HL-60 (cell line): Measurements from ENCODE around the gene INSIG2.

Experiments used
- DNase-seq, 2 experiments: peaks; one replicate each; pipeline ENCODE4 v3.0.0-alpha.2; 2010 to 2020; ENCODE audit warnings: low read depth in 1 of 2, low spot score in 1 of 2
- H3K27ac ChIP-seq: fragments of 250-450 bp; sonication (Bioruptor Pico); replicated peaks from 2 replicates; pipeline ENCODE4 v1.5.1; 2020; ENCODE audit warnings: mild to moderate bottlenecking, moderate library complexity
- H3K27me3 ChIP-seq: fragments of 250-450 bp; sonication (Bioruptor Pico); 2 replicates; pipeline ENCODE4 v1.5.1; 2021; ENCODE audit warnings: mild to moderate bottlenecking, moderate library complexity; ENCODE audit not compliant: insufficient read depth, poor library complexity, severe bottlenecking
- H3K4me3 ChIP-seq: replicated peaks from 2 replicates; pipeline ENCODE4 v1.5.1; 2011; ENCODE audit warnings: mild to moderate bottlenecking, control low read depth, low read length; ENCODE audit not compliant: insufficient read depth
- CTCF ChIP-seq: IDR thresholded peaks from one replicate; pipeline ENCODE4 v1.5.1; 2011; ENCODE audit warnings: low read length, control low read depth, inconsistent platforms; ENCODE audit not compliant: insufficient read depth
- GABPA ChIP-seq: IDR thresholded peaks from 2 replicates; pipeline ENCODE4 v1.6.1; 2012; ENCODE audit warnings: low read depth
- POLR2AphosphoS5 ChIP-seq: IDR thresholded peaks from 2 replicates; pipeline ENCODE4 v1.6.1; 2012; ENCODE audit warnings: low read depth
- REST ChIP-seq: IDR thresholded peaks from 2 replicates; pipeline ENCODE4 v1.6.1; 2012; ENCODE audit warnings: low read depth; ENCODE audit not compliant: insufficient replicate concordance
- SPI1 ChIP-seq: IDR thresholded peaks from 2 replicates; pipeline ENCODE4 v1.6.1; 2012; ENCODE audit warnings: low read depth, mild to moderate bottlenecking, borderline replicate concordance

INSIG2 gene

GRCh38 chr2:118121986-118122524 lies 33.8 kb downstream of the INSIG2 start:
- Histone ChIP-seq H3K27ac (no peak overlapping the region), H3K27me3 (no peaks in the 10 kb centered on the region), H3K4me3 (no peak overlapping the region)
- TF ChIP-seq CTCF (no peak), SPI1 (no peak), GABPA (no peak), POLR2AphosphoS5 (no peak), REST (no peak)
- DNase-seq: no peak

- no peak overlapping the region for H3K27ac ChIP-seq
- TF ChIP-seq CTCF (no peak), POLR2AphosphoS5 (no peak), SPI1 (peak; percentile 84)
- no peak overlapping the region for H3K4me3 ChIP-seq
- peak in 1 of 2 experiments; percentile 28 for DNase-seq
- no peaks in the 10 kb centered on the region for H3K27me3 ChIP-seq
Measured at GRCh38 chr2:118122594-118123281, 34.5 kb downstream of the INSIG2 start.

- no peak for DNase-seq
- Histone ChIP-seq H3K27me3 (no peaks in the 10 kb centered on the region), H3K27ac (no peak overlapping the region), H3K4me3 (no peak overlapping the region)
- TF ChIP-seq POLR2AphosphoS5: no peak
- no peak for TF ChIP-seq GABPA
Measured at GRCh38 chr2:118123561-118124232, 35.4 kb downstream of the INSIG2 start.

GRCh38 chr2:118124288-118124891 lies 36.1 kb downstream of the INSIG2 start:
- no peak for TF ChIP-seq GABPA
- no peak for TF ChIP-seq CTCF
- H3K27me3 ChIP-seq: no peaks in the 10 kb centered on the region
- H3K27ac ChIP-seq: no peak overlapping the region
- H3K4me3 ChIP-seq: no peak overlapping the region
- peak in 1 of 2 experiments; percentile 44 for DNase-seq

- DNase-seq: no peak
- TF ChIP-seq REST (no peak), CTCF (no peak), POLR2AphosphoS5 (no peak), SPI1 (no peak), GABPA (no peak)
- Histone ChIP-seq H3K27ac (no peak overlapping the region), H3K4me3 (no peak overlapping the region), H3K27me3 (no peaks in the 10 kb centered on the region)
Measured at GRCh38 chr2:118127250-118127649, 39.0 kb downstream of the INSIG2 start.
